H1 (cell line): ENCODE measurements around the gene CLMP.

Source experiments
- BACH1 ChIP-seq: IDR thresholded peaks from 2 replicates; pipeline ENCODE4 v1.6.1; 2012; ENCODE audit warnings: low read length, improper control_type of control experiment
- JUND ChIP-seq: IDR thresholded peaks from 2 replicates; pipeline ENCODE4 v1.6.1; 2011; ENCODE audit warnings: mild to moderate bottlenecking, improper control_type of control experiment, low read length
- POU5F1 ChIP-seq: IDR thresholded peaks from 2 replicates; pipeline ENCODE4 v1.6.1; 2011; ENCODE audit warnings: low read depth, mild to moderate bottlenecking, low read length, moderate library complexity
- SUZ12 ChIP-seq: fragments of 200-600 bp; sonication (generic); IDR thresholded peaks from 2 replicates; pipeline ENCODE4 v1.6.1; 2012; ENCODE audit warnings: mild to moderate bottlenecking, inconsistent platforms, low read length, moderate library complexity, mixed read lengths
- TF ChIP-seq, protein P1 (sequence below), 3 experiments: IDR thresholded peaks; 1 replicate in 2 of 3; 2 replicates in 1 of 3; pipeline versions ENCODE4 v1.5.1 to v1.6.1; 2011; ENCODE audit warnings: low read length in 3 of 3, mild to moderate bottlenecking in 3 of 3, inconsistent platforms in 2 of 3, low read depth in 1 of 3, moderate library complexity in 1 of 3; ENCODE audit not compliant: insufficient read depth in 1 of 3; ENCODE audit errors: control extremely low read depth in 1 of 3

- TF ChIP-seq, protein P1, sequence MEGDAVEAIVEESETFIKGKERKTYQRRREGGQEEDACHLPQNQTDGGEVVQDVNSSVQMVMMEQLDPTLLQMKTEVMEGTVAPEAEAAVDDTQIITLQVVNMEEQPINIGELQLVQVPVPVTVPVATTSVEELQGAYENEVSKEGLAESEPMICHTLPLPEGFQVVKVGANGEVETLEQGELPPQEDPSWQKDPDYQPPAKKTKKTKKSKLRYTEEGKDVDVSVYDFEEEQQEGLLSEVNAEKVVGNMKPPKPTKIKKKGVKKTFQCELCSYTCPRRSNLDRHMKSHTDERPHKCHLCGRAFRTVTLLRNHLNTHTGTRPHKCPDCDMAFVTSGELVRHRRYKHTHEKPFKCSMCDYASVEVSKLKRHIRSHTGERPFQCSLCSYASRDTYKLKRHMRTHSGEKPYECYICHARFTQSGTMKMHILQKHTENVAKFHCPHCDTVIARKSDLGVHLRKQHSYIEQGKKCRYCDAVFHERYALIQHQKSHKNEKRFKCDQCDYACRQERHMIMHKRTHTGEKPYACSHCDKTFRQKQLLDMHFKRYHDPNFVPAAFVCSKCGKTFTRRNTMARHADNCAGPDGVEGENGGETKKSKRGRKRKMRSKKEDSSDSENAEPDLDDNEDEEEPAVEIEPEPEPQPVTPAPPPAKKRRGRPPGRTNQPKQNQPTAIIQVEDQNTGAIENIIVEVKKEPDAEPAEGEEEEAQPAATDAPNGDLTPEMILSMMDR (IDR thresholded peaks at IDR 0.05; ENCODE audit: control extremely low read depth in 1 of 3, insufficient read depth in 1 of 3, low read depth in 1 of 3, low read length in 3 of 3), result no peak
- TF ChIP-seq BACH1 (no peak), SUZ12 (no peak), POU5F1 (no peak), JUND (no peak)
Measured at GRCh38 chr11:123080015-123080414, 115.0 kb downstream of the CLMP start.
